SK-N-DZ (cell line): Measurements from ENCODE around the gene SV2C.
"Not testable (repeated sequence)": the region's sequence is repeated elsewhere in the genome, so short reads cannot be mapped to it uniquely, and the experiment has no call there.

Experiments used
- DNase-seq: peaks from one replicate; pipeline ENCODE4 v3.0.0-alpha.2; 2015; ENCODE audit warnings: low spot score

Gene SV2C

DNA sequence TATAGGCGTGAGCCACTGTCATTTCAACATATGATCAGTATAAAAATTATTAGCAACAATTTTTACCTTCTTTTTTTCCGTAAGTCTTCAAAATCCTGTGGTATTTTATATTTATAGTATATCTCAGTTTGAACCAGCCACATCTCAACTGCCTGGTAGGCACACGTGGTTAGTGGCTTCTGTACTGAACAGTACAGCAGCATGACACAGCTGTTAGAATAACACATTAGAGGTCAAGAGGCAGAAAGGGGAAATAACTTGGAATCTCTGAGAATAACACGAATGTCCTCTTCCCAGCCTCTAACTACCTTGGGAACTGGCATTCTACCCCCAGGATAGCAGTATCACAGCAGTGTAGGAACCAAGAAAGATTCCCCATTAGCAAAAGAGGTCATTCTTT lies 211.4 kb downstream of the SV2C start:
- DNase-seq: no peak

DNA sequence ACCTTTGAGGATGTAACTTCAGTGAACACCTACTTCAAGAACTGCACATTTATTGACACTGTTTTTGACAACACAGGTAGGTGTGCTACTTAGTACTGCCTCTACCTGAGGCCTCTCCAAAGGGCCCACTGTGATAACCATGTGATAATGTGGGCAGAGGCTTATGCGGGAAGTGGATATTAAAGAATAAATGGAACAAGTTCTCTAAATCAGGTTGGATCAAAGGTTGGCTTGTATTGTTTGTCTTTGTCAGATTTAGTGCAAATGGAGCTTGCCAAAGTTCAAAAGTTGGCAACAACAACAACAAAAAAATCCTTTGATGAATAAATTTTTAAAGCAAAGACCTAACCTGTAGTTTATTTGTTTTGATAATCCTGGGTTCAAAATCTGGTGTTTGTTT lies 215.7 kb downstream of the SV2C start:
- DNase-seq: no peak

DNA sequence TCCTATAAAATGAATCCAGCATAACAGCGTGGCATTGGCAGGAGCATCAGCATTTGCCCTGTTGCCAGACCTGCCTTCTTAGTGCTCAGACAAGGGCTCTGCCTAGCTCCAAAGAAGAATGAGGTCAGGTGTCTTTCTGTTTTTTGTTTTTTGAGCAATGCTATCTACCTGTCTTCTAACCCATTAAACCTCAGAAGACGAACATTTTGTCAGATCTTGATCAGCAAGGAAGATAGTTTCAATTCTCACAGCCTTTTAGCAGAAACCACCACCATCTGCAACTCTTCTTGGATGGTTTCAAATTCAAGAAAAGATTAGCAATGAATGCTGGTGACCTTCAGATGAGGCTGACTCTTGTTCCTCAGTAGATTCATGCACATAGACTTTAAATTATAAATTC lies 216.4 kb downstream of the SV2C start:
- no peak for DNase-seq

DNA sequence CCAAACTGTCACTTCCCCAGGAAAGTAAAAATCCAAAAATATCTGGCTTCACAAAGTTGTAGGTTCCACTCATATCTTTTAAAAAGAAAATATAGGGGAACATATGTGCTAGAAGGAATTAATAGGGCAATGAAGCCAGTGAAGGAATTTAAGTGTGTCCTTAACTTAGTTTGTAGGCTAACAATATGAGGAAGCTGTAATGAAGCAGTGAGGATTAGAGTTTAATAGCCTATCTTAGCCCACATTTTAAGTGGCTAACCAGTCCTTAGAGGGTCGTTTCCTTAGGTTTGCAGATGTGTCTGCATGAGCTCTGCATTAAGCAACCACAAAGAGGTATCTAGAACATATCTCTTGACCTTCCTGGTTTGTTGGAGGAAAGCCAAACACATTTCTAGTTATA lies 218.7 kb downstream of the SV2C start:
- DNase-seq: not testable (repeated sequence)

DNA sequence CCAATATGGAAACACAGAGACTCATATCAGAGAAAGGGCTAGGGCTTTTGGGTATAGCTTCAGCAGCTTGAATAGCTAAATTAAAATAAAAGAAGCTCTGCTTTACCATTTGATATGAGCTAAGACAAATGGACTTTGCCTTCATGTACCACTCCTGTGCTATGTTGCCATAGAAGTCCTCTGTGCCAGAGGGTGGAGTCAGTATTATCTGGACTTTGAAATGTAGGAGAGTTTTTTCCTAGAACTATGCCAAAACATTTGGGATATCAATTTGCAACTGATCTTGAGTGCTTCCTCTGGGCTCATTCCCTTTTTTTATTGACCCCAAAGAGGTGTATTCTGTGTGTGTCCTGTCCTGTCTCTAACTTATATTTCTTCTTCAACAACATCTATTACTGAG lies 219.5 kb downstream of the SV2C start:
- DNase-seq: not testable (repeated sequence)

DNA sequence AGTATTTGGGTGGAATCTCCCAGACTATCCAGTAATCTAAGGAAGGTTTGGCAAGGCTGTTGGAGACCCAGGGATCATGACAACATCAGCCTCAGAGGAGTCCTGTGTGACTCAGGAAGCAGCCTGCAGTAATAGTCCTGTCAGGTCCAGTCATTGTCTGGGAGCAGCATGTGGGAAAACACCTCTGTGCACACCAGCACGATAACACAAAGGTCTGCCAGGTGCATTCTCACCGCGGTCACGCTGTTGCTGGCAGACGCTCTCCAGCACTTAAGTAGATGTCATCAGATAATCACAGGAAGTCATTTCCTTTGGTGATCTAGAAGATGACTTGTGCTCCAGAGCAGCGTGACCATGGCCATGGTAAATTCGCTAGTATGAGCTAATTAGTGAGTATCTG lies 220.7 kb downstream of the SV2C start:
- no peak for DNase-seq

DNA sequence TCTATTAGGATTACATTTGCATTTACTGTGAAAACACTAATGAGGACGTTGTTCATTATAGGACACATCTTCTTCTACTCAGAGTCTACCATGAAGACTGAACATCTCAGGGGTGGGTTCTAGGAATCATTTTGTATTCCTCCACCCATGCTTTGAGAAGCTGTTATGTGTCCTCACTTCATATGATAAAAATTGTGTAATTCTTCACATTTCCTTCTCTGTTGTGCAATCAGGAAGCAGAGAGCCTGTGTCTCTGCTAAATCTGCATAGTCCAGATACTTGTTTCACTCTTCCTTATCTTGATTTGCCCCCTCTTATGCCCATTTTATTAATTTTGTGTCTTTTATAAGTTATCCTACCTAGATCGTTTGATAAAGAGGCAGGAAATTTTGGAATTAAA lies 222.1 kb downstream of the SV2C start:
- no peak for DNase-seq

DNA sequence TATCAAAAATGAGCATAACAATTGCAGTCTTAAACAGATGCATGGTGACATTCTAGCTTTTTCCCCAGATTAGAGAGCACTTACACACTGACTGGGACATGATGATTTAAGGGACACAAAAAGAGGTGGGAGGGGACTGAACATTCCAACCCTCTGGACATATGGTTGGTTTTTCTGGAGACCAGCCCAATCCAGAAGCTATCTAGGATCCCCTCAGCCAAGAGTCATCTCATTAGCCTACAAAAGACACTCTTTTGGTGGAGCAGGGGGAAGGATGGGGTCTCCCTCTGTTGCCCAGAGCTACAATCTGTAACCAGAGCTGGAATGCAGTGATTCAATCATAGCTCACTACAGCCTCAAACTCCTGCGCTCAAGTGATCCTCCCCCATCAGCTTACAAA lies 222.6 kb downstream of the SV2C start:
- no peak for DNase-seq

DNA sequence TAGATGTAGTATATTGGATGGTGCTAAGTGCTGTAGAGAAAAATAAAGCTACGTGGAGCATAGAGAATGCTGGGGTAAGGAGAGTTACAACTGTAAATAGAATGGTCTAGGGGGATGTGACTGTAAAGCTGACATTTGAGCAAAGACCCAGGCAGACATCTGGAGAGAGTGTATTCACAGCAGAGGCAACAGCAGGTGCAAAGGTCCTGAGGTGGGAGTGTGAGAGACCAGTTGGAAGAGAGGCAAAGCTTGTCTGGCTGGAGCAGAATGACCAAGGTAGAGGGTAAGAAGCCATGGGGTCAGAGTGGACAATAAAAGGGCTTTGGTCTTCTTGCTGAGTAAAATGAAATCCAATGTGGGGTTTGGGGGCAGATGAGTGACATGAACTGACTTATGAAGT lies 227.0 kb downstream of the SV2C start:
- DNase-seq: no peak

DNA sequence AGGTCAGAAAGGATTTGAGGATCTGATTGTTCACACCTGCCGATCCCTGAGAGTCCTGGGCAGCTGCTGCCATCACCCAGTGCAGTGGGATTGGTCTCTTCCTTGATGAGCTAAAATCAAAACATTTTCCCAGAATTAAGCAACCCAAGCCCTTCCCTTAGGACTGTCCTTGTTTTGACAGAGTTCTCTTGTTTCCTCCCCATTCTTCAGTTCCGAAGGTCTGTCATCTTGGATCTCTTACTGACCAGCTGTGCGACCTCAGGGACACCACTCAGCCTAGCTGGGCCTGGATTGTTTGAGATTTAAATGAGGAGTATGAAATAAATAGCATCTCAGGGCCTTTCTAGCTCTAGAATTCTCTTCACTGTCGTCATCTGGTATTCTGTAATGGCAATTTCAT lies 229.6 kb downstream of the SV2C start:
- no peak for DNase-seq

DNA sequence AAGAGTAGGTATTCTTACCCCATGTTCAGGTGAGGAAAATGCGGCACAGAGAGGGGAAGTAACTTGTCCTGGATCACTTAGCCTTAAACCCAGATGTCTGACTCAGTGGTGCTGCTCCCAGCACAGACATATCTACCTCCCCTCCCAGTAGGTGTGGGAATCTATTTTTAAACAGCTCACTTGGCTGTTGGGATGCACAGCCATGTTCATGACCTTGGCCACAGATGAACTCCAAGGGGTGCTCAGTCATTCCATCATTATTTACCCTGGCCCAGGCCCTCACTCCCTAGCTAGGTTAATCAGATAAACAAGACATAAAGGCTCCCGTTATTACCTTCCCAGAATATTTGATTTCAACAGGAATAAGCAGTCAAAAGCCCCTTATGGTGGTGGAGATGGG lies 231.5 kb downstream of the SV2C start:
- no peak for DNase-seq

DNA sequence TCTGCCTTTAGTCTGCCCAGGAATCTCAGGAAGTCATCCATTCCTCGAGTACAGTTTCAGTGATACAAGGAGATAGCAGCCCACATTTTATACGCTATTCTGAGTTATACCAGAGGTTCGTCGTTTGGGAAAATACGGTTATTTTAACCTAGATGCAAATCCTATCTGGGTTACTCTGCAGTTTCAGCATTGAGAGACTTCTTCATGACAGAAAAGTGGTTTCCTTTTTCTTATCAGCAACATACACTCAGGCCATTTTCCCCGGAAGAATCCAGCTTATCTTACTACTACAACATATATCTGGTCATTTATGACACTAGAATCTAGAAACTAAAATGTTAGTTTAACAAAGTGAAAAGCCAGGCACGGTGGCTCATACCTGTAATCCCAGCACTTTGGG lies 236.5 kb downstream of the SV2C start:
- DNase-seq: no peak

DNA sequence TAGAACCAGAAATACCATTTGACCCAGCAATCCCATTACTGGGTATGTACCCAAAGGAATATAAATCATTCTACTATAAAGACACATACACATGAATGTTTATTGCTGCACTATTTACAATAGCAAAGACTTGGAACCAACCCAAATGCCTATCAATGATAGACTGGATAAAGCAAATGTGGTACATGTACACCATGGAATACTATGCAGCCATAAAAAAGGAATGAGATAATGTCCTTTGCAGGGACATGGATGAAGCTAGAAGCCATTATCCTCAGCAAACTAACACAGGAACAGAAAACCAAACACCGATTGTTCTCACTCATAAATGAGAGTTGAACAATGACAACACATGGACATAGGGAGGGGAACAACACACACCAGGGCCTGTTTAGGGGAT lies 240.3 kb downstream of the SV2C start:
- DNase-seq: not testable (repeated sequence)

DNA sequence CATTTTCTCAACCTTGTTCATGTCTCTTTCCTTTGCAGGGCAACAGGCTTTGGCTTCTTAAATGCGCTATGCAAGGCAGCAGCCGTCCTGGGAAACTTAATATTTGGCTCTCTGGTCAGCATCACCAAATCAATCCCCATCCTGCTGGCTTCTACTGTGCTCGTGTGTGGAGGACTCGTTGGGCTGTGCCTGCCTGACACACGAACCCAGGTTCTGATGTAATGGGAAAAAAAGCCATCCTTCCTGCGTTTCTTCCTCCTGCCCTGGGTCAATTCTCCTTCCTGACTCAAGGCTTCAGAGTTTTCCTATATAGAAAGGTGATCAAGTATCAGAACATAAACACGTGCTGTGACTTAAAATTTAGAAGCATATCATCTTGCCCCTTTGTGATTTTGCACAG lies 242.1 kb downstream of the SV2C start:
- DNase-seq: no peak

DNA sequence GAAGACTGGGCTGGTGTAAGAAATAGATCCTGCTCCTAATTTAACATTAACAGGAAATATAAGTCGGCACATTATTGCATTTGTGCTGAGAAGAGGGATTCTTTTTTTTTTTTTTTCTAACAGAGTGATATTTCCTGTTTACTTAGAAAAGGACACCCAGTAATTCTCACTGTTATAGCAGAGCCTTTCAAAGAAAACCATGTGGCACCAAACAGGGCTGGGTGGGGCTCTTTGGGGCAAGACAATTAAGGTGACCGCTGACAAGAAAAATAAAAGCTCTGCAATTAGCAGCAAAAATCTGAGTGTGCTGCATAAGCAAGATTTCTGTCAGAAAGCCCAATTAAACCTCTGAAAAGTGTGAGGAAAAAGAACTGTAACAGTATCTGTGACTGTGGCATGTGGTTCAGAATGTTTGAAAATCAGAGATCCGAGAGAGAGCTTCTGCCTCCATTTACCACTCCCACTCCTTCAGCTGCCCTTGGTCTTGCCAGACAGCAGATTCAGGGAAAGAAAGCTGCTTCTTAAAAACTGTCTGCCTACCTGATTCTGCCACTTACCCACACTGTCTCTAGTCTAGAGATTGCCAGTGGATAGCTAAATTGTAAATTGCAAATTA lies 242.8 kb downstream of the SV2C start:
- DNase-seq: no peak

DNA sequence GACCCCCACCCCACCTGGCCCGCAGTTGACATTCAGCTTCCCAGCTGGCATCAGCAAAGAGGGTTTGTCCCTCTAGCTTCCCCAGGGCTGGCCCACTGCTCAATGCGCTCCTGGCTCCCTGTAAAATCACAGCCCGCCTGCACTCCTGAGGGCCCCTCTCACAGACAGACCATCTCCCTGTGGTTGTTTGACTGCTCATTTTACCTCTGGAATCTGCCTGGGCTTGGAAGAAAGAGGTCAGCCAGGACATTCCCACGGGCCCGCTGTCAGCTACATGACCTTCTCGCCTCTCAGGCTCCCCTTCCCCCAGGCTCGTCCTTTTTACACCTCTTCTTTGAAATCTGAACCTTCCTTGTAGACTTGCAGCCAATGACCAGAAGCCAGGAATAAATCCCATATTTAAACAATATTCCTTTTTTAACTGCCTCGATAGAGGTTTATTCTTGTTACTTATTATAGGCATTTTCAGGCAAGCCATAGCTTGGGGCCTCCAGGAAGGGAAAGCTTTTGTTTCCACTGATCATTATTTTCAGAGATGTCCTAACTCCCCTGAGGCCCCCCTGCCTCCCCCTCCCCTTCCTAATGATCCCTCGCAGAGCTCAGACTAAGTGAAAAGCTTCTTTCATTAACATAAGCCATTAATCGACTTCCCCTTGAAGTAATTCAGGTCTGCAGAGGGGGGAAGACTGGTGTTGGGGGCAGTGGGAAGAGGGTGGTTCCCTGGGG lies 243.6 kb downstream of the SV2C start:
- no peak for DNase-seq

DNA sequence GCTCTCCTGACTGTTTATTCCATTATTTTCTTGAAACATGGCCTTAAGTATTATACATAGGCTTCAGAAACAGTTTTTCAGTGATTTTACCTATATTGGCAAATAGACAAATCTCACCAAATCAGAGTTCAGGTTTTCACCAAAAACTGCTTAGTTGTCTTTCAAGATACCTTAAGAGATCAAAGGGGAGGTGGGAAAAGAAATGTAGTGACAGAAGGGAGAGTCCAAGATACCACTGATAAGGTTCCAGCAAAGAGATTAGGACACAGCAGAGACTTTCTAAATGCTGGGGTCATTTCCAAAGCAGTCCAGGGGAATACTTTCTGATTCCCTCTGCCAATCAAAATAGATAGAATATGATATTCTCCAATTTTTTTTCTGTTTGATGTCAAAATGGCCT lies 246.2 kb downstream of the SV2C start:
- DNase-seq: no peak

DNA sequence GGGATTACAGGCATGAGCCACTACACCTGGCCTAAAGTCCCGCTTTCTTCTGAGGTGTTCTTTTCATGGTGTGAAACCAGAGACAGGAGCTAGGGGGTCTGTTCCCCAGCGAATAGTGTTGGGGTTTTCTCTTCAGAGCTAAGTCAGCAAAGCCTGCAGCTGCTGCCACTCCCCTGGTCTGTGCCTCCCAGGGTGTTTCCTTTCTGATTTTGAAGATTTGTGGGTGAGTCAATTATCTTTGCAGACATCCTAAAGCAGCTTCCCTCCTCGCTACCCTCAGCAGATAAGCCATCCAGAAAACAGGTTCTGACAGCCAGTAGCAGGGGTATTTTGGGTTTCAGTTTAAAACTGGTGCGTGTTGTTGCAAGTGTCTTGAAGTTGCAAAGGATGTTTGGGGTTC lies 247.9 kb downstream of the SV2C start:
- DNase-seq: no peak

DNA sequence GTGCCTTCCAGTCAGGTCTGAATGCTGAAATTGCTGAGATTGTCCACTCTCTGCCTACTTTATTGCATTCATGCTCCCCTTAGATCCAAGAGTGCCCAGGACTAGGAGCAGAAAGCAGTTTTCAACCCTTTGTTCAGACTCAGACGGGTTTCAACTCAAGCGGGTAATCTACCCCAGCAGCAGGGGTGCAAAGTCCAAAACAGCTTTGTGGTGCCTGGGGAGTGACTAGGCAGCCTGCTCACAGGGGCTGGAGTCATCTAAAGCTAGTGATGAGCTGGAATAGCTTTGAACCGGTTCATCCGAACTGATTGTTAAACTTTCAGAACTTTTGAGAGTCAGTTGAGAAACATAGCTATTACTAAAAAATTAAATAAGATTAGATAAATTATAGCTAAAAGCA lies 248.9 kb downstream of the SV2C start:
- DNase-seq: no peak

DNA sequence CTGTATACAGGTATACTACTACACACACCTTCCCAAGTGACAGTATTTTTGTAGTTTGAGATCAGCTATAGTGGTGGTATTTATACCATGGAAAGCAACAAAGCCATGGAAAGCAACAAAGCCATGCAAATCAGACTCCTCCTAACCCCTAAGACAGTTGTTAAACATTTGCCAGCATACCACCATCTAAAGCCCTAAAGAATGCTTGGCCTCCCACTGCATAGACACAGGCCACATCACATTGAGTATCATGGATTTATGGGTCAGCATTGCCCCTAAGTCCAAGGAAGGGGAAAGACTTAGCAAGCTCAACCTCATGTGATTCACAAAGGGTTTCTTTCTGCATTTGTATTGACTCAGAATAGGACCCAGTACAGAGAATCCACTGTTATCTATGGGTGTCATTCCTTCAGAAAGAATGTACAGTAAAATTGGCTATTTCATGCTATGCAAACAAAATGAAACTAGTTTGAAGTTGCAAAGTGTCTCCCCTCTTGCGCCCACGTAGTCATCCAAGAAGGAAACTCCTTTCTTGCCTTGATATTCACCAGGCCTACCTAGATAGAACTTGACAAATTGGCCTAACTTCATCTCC lies 249.5 kb downstream of the SV2C start:
- no peak for DNase-seq

DNA sequence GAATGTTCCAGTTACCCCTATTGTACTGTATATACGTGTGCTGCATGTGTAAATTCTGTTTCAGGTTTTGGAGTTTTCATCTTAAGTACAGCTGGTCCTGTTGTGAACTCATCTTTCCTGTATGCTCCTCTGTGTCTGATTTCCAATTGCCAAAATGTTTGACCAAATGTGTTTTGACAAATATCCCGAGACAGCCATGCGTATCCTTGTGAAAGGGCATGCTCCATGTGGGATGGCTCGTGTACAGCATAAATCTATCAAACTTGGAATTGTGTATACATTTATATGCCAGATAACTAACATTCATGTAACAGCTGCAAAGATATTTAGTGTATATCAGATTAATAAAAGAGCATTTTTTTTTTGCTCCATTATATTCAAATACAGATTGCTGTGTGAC lies 250.4 kb downstream of the SV2C start:
- no peak for DNase-seq

DNA sequence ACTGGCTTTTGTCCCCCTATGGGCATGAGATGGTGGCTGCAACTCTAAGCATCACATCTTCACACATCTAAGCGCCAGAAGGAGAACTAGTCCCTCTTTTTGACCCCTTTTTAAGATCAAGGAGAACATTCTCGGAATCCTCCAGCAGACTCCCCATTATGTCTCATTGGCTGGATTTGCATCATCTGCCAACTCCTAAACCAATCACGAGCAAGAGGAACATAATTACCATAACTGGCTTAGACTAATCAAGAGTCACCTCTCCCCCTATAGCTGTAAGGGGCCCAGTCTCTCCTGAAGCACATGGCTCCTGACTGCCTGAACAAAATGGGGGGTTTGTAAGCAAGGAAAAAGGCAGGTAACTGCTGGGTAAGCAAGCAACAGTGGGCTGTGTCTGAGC lies 251.4 kb downstream of the SV2C start:
- no peak for DNase-seq

DNA sequence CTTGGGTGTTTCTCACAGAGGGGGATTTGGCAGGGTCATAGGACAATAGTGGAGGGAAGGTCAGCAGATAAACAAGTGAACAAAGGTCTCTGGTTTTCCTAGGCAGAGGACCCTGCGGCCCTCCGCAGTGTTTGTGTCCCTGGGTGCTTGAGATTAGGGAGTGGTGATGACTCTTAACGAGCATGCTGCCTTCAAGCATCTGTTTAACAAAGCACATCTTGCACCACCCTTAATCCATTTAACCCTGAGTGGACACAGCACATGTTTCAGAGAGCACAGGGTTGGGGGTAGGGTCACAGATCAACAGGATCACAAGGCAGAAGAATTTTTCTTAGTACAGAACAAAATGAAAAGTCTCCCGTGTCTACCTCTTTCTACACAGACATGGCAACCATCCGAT lies 252.3 kb downstream of the SV2C start:
- DNase-seq: not testable (repeated sequence)
